Activated CD8-positive, alpha-beta memory T cell treated with anti-CD3 and anti-CD28 coated beads, Interleukin-2, amount 50 U/mL, for 24 hours (primary cell): ENCODE measurements around the gene SIRPB2.

Experiments
- DNase-seq: peaks from one replicate; pipeline ENCODE4 v3.0.0-alpha.2; 2020; ENCODE audit errors: extremely low read depth

Gene SIRPB2

DNA sequence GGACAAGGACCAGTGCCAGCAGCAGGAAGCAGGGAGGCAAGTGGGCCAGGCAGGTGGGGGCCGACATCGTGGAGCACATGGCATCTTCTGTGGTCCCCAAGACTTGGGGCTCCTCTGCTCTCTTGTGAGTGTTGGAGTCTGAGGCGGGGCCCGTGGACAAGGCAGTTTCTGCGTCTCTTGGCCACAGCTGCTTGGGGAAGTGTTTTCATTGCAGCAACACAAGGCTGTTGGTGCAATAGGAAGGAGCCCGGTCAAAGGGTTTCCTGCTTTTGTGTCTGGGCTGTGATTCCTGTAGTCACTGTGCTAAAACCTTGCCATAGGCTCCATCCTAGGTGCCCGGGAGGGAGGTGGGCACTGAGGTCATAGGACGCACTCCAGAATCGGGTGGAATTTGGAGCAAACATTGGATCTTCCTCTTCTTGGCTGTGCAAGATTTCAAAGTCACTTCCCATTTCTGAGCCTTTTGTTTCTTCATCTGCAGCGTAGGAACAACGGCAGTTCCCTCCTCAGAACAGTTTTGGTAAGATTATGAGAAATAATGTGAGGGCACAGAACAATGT, at the start of gene SIRPB2:
Gene SIRPB2, minus strand, starts transcription at position 140 of the 560 bp plus-strand sequence. Its CDS starts 61 bp downstream, at position 79.
- DNase-seq: no peak

DNA sequence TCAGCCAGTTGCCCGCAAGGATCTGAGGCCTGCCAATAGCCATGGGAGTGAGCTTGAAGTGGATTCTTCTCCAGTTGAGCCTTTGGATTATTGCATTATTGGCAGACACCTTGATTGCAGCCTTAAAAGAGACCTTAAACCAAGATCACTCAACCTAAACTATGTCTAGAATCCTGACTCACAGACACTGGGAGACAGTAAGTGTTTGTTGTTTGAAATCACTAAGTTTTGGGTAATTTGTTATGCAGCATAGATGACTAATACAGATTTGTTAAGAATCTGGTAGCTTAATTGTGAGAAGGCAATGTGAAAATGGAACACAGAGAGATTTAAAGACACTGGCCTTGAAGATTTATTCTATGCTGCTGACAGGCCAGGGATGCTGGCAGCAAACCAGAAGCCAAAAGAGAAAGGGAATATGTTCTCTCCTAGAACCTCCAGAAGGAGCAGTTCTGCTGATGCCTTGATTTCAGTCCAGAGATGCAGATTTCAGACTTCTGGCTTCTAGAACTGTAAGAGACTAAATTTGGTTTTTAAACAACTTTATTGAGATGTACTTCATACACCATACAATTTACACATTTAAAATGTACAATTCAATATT, 48.7 kb upstream of the SIRPB2 start:
- DNase-seq: no peak

DNA sequence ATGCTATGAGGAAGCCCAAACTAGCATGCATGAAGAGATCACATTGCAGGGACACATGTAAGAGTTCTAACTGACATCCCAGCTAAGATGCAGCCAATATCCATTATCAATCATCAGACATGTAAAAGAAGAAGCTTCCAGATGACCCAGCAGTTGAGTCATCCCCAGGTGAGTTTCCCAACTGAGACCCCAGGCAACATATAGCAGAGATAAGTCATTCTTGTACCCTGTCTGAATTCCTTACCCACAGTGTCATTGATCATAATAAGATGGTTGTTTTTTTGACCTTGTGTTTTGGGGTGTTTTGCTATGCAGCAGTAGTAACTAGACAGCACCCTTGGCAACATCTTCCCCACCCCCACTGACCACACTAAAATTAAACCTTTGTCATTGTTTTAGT, 47.4 kb upstream of the SIRPB2 start:
- no peak for DNase-seq

DNA sequence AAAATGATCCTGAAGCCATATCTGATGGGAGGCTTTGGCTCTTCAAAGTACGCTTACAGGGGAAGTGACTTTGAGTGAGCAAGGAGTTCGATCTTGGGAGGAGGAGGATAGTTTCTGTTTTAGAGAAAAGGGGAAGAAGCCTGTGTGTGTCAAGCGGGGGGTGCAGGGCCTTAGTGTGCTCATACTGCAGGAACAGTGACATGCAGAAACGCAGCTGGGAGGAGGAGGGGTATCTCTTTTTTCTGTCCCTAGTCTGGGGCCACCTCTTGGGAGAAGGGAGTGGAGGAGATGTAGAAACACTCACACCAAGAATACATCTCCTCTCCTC, 46.5 kb upstream of the SIRPB2 start:
- DNase-seq: no peak

DNA sequence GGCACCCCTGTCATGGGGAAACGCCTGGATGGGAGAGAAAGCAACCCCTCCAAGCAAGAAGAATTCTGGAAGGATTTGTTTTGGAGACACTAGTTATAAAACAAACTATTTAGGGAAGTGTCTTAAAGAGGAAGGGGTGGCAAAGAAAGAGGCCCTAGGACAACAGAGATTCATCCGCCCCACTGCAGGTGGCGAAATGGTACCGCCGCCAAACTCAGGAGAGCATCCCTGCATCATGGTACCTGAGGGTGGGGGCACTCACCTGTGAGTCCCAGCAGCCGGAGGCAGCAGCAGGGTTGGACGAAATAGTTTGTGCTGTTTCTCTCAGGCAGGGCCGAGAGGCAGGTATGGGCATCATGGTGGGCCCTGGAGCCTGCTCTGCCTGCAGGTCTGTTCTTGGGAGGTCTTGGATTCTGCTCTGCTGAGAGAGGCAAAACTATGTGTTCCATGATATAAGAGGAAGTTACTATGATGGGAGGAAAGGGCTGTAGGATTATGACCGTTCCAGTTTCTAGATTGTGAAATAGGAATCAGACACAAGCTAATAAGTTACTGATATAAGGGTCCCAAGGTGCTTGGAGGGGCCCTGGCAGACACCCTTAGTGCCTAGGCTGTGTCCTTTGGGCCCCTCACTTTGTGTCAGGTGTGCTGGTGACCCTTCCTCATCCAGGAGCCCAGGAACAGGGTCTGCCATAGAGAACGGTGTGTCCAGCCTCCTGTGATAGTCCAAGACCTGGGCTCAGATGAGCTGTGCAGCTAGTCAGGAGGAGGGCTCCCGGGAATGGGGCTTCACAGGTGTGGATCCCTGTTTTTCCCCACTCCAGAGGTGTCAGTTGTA, 45.9 kb upstream of the SIRPB2 start:
- no peak for DNase-seq

DNA sequence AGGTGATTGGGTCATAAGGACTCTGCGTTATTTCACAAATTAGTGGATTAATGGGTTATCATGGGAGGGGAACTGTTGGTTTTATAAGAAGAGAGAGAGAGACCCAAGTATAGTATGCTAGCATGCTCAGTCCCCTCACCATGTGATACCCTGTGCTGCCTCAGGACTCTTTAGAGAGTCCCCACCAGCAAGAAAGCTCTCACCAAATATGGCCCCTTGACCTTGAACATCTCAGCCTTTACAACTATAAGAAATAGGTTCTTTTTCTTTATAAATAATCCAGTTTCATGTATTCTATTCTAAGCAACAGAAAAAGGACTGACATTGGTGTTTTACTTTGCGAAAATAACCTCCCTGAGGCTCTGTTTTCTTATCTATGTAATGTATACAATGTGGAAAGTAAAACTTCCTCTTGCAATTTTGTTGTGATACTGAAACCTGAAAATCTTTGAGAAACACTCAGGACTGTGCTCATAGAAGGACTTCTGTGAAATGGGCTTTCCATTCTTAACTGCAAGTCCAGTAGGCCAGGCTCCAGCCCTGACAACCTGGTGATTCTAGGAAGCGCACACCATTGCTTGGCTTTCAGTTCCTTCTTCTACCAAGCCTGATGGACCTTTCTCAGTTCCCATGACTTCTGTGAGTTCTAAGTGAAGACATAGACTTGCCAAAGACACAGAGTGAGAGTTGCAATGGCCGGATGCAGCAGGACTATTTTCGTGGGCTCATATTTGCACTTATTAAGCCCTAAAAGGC, 44.4 kb upstream of the SIRPB2 start:
- DNase-seq: no peak

DNA sequence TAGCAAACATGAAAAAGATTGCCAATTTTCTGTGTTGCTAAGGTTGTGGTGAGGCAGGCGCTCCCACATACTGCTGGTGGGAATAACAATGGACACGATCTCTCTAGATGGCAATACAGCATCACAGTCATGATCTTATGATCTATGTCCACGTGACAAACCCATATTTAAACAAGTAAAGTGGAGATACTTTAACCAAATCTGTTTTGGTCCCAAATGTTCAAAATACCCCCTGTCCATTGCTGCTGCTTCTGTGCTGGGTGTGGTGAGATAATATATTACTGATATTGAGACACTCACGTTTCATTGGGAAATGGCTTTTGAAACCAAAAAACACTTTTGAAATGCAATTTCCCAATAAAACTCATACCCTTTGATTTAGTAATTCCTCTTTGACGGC, 43.3 kb upstream of the SIRPB2 start:
- no peak for DNase-seq

DNA sequence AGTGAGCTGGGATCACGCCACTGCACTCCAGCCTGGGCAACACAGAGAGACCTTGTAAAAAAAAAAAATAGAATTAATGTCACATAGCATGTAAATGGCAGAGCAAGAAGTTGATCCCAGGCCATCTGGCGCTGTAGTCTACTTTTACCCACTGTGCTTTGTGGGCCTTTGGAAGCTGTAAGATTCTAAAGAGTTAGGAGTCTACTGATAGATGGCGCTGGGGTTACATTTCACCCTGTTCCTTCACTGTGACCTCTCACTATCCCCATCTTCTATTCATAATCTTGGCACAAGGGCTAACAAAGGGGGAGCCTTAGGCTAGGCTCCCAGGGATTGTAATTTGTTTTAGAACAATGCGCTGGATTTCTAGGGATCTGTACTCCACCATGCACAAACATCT, 41.8 kb upstream of the SIRPB2 start:
- no peak for DNase-seq

DNA sequence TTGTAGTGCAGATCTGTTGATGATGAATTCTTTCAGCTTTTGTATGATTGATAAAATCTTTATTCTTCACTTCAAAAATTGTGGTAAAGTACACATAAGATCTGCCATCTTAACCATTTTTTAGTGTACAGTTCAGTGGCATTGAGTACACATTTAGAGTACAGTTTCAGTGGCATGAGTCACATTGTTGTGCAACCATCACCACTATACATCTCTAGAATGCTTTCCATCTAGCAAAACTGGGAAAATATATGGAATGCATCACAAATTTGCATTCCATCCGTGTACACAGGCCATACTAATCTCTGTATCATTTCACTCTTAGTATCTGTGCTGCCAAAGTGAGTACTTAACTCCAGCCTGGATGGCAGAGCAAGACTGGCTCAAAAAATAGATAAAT, 37.6 kb upstream of the SIRPB2 start:
- DNase-seq: no peak

DNA sequence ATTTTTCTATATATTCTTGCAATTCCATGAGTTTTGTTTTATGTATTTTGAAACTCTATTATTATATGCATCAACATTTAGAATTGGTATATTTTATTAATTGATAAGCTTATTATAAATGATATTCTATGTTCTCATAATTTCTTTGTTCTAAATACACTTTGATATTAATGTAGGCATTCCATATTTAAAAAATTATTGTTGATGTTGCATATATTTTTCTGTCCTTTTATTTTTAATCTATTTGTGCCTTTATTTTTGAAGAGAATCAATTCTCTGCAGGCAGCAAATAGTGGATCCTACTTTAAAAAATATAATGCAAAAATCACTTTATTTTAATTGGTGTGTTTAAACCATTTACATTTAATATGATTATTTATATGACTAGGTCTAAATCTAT, 36.7 kb upstream of the SIRPB2 start:
- no peak for DNase-seq

DNA sequence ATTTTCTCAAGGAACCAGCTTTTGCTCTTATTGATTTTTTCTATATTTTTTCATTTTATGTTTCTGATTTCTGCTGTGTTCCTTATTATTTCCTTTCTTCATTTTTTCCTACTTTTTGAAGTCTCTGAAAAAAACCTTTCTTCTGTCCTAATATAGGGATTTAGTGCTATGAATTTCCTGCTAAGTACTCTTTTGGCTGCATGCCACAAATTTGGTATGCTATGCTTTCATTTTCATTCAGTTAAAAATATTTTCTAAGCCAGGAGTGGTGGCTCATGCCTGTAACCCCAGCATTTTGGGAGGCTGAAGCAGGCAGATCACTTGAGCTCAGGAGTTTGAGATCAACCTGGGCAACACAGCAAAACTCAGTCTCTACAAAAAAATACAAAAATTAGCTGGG, 35.7 kb upstream of the SIRPB2 start:
- no peak for DNase-seq

DNA sequence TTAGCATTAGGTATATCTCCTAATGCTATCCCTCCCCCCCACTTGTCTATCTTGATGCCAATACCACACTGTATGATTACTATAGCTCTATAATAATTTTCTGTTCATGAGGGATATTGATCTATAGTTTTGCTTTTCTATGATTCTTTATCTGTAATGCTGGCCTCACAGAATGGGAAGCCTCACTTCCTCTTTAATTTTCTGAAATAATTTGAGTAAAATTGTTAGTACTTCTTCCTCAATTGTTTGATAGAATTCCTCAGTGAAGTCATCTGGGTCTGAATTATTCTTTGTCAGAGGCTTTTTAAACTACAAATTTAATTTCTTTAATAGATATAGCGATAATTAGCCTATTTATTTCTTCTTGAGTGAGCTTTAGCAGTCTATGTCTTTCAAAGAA, 35.1 kb upstream of the SIRPB2 start:
- no peak for DNase-seq

DNA sequence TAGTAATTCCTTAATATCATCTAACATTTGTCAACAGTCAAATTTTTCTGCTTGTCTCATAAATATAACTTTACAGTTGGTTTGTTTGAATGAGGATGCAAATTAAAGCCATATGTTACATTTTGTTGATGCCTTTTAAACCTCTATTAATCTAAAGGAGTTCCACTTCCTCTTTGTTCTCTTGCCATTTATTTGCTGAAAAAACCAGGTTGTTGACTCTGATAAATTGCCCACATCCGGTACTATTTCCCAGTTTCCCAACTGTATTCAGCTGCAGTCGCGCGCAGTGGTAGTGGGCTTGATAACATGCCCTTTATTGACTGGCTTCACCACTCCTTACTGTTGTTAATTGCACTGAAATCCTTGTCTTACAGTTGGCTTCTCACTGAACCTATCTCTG, 32.8 kb upstream of the SIRPB2 start:
- DNase-seq: no peak

DNA sequence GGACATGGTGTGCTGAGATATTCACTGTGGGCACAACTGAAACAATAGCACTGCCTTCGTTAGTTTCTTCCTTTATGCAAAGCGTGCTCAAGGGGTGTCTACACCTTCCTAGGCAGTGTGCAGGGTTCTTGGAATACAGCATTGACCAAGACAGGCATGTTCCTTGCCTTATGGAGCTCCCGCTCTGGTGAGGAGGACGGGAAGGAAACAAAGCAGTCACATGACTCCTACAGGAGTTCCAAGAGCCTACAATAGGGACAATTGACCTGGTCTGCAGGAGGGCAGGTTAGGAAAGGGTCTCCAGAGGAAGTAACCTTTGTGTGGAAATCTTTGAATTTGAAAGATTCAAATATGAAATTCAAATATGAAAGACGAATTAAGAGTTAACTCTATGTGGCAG, 25.8 kb upstream of the SIRPB2 start:
- DNase-seq: no peak

DNA sequence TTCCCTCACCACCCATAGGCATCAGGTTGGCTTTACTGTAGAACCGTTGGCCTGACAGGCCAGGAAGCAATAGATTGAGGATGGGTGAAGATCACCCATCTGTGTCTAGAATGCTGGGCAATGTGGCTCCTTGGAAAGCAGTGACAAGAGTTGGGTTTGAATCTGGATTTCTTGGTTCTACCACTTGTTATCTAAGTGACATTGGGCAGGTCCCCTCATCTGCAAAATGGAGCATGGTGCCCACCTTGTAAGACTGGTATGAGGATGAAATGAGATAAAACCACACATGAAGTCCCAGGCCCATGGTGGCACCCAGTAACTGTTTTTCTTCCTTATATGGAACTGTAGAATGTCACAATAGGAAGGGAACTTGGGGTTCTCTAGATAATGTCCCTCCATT, 22.6 kb upstream of the SIRPB2 start:
- DNase-seq: no peak

DNA sequence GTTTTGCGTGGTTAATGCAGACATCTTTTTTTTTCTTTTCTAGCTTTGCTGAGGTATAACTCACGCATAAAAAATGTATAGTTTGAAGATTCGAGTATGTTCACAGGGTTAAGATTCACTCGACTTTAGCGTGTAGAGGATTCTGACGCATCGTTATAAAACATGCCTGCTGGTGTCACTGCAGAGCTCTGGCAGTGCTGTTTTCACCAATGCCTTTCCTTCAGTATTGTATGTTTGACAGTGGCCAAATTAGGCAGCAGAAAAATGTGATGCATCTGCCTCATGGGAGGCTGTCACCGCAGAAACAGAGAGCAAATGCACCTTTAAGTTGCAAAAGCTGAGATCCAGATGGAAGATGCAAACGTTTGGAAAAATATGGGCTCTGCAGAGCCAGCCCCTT, 18.0 kb upstream of the SIRPB2 start:
- DNase-seq: no peak

DNA sequence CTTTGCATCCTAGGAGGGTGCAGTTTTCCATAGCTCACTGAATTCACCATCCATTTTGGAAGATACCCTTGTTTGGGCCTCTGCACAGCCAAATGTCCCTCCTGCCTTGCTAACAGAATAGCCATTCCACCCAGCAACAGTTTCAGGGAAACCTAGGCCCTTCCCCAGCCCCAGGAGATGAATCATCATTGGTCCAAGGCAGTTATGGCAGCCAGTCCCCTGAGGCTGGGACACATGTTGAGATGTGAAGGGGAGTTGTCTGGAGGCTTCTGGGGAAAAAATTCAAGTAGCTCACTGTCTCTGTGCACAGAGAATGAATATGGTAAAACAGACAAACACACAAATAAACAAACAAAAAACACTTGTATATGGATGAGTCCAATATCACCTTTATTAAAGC, 17.4 kb upstream of the SIRPB2 start:
- no peak for DNase-seq

DNA sequence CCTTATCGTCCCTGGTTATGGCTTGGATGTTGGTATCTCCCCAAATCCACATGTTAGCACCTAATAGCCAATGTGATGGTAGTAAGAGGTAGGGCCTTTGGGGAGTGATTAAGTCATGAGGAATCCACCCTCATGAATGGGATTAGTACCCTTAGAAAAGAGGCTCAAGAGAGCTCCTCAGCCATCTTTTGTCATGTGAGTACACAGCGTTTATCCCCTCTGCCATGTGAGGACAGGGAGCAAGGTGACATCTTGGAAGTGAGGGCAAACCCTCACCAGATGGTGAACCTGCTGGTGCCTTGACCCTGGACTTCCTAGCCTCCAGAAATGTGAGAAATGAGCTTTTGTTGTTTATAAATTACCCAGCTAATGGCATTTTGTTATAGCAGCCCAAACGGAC, 16.1 kb upstream of the SIRPB2 start:
- DNase-seq: no peak

DNA sequence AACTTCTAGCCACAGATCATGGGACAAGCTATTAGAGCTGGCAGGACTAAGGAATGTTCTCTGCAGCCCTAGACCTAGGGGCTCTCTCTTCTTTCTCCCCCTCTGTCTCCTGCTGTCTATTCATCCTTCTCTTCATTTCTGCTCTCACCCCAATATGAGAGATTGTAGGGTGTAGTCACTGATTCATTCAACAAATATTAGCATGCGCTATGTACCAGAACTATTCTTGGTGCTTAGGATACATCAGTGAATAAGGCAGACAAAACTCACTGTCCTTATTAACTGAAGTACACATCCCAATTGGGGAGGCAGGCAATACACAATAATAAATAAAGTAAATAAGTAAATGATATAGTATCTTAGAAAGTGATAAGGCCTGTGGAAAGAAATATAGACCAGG, 14.7 kb upstream of the SIRPB2 start:
- no peak for DNase-seq

DNA sequence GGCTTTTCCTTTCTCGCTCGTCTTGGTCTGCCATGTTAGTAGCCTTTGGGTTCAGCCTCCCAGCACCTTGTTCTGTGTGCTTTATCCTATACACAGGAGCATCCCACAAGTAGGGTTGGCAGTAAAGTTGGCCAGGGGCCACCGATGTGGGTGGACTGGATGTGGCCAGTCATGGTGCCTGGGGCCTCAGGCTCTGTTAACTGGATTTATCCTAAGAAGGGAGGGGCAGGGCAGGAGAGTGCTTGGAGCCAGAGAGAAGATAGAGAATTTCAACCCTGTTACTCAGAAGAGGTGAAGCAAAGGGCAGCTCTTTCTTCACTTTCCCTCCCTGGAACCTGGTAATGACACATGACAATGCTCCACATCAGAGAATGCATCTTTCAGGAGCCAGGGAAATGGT, 14.1 kb upstream of the SIRPB2 start:
- no peak for DNase-seq

DNA sequence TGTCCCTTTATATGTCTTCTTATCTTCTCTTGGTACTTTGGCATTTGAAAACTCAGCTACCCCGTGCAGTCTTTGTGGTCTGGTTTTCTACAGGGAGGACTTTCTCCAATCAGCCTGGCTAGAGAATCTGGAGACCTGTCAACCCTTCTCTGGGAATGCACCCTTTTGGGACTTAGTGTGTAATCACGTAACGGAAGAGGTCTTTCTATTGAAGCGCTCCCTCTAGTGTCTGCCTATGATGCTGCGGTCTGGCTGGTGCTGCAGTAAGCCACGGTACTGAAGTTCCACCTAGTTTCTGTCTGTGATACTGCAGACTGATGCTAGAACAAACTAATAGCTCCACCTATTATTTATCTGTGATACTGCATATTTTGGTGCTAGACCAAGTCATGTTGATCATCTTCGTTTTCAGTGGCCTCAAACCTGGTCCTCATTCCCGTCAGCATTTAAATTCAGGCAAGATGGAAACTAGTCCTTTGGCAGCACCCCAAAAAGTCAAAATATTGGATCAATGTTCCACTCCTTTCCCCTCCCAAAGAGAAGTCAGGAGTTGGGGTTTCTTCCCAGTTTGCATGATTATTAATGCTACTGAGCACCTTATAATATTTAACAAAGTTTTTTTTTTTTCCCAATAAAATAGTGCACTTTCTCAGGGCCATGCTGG, 12.5 kb upstream of the SIRPB2 start:
- peak; percentile 41 for DNase-seq

DNA sequence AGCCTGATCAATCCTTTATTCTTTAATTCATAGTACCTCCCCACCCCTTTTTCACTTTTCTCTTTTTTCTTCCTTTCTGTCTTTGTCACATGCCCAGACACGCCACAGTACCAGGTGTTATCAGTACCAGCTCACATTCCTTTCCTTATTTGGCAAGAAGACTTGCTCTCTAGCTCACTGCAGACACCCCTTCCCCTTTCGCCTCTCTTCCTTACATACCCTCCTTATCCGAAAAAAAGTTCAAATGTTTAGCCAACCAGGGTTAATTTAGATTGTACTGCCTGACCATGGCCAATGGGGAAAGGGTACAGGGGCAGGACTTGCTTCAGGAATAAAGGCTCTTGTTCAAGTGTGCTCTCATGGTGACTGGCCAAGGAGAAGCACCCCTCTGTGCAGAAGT, 9.3 kb upstream of the SIRPB2 start:
- no peak for DNase-seq
